Choroid plexus epithelial cell (primary cell): ENCODE data around the gene GUCD1.

Source experiments
- DNase-seq: peaks from one replicate; pipeline ENCODE4 v3.0.0-alpha.2; 2010; ENCODE audit warnings: low read depth
- H3K4me3 ChIP-seq: 2 replicates; pipeline ENCODE4 v1.5.1; 2011; ENCODE audit warnings: low read depth, mild to moderate bottlenecking, control low read depth, low read length, moderate library complexity
- TF ChIP-seq, protein P1 (sequence below): conservative IDR thresholded peaks from 2 replicates; pipeline ENCODE4 v1.5.1; 2011; ENCODE audit warnings: low read depth, mild to moderate bottlenecking, control low read depth, inconsistent platforms, low read length, moderate library complexity

The GUCD1 gene

DNA sequence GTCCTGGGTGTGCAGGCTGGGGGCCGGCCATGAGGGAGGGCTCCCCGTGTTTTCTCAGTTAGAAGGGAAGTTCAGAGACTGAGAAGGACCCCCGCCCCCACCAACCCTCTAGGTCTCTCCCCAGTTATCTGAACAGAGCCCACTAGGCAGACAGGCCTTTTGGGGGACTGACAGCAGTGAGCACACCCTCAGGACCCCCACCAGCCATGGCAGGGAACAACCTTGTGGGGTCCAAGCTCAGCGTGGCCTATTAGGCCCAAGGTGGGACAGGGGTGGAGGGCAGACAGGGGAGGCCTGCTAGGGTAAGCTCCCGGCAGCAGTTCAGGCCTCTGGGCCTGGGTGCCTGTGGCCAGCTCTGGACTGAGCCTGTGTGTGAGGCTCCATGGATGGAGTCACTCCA is 32.3 kb upstream of the GUCD1 start:
- TF ChIP-seq, protein P1, sequence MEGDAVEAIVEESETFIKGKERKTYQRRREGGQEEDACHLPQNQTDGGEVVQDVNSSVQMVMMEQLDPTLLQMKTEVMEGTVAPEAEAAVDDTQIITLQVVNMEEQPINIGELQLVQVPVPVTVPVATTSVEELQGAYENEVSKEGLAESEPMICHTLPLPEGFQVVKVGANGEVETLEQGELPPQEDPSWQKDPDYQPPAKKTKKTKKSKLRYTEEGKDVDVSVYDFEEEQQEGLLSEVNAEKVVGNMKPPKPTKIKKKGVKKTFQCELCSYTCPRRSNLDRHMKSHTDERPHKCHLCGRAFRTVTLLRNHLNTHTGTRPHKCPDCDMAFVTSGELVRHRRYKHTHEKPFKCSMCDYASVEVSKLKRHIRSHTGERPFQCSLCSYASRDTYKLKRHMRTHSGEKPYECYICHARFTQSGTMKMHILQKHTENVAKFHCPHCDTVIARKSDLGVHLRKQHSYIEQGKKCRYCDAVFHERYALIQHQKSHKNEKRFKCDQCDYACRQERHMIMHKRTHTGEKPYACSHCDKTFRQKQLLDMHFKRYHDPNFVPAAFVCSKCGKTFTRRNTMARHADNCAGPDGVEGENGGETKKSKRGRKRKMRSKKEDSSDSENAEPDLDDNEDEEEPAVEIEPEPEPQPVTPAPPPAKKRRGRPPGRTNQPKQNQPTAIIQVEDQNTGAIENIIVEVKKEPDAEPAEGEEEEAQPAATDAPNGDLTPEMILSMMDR, result no peak
- no peak overlapping the region for H3K4me3 ChIP-seq
- DNase-seq, result no peak

DNA sequence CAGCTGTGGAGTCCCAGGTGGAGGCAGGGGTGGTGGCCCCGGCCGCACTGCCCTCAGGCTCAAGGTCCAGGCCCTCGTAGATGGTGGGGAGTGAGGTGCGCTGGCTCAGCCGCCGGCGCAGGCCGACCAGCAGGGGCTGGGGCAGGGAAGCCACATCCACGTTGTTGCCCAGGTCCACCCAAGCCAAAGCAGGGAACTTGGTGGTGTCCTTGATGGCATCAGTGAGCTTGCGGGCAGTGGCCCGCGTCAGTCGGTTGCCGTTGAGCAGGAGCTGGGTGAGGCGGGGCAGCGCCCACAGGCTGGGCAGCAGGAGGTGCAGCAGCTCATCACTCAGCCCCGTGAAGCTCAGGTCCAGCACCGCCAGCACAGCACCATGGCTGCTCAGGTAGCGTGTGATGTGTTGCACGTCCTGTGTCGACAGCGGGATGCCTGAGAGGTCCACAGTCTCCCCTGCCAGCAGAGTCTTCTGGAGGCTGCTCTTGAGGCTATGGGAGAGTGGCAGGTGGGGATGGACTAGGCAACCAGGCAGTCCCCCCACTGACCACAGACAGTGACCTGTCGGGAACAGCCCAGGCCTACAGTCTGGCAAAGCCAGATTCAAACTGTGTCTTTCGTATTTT is 31.1 kb upstream of the GUCD1 start:
- TF ChIP-seq, protein P1, result no peak
- no peak for DNase-seq
- no peak overlapping the region for H3K4me3 ChIP-seq

DNA sequence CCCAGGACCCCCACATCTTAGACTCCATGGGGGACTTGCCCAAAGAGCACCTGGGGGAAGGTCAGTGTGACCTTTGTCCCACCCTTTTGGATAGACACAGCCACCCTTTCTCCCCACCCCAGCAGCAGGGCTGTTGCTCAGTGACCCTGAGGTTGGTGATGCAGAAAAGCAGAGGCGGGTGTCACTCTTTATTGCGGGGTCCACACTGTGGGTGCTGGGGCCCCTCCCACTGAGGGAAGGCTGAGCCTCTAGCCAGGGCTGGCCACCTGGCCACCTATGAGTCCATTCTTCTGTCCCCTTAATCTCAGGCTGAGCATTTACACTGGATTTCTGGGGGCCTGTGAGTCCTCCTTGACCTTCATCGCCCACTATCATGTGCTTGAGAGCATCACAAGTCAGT is 30.5 kb upstream of the GUCD1 start:
- no peak overlapping the region for H3K4me3 ChIP-seq
- no peak for DNase-seq
- TF ChIP-seq, protein P1, result no peak

DNA sequence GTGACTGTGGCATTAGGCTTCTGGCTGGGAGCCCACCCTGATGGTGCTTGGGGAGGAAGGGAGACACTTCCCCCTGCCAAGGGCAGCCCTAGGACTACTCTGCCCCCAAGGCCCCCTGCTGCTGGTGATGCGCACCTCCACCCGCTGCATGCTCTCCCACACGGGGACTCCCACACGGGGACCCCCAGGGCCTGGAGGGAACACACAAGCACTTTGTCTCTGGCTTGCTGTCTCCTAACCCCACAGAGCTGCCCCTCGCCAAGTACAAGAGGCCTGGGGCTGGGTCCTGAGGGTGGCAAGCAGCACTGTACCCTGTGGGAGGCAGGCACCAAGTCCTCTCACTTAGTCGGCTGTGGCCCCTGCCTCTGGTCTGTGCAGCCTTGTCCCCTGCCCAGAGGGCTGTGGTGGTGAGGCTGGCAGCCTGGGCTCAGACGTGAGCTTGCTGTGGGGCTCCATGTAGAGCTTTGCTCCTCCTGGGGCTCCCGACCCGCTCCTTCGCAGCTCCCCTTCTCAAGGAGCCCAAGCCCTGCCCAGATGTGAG is 30.0 kb upstream of the GUCD1 start:
- TF ChIP-seq, protein P1, result no peak
- DNase-seq, result no peak
- H3K4me3 ChIP-seq, result no peak overlapping the region

DNA sequence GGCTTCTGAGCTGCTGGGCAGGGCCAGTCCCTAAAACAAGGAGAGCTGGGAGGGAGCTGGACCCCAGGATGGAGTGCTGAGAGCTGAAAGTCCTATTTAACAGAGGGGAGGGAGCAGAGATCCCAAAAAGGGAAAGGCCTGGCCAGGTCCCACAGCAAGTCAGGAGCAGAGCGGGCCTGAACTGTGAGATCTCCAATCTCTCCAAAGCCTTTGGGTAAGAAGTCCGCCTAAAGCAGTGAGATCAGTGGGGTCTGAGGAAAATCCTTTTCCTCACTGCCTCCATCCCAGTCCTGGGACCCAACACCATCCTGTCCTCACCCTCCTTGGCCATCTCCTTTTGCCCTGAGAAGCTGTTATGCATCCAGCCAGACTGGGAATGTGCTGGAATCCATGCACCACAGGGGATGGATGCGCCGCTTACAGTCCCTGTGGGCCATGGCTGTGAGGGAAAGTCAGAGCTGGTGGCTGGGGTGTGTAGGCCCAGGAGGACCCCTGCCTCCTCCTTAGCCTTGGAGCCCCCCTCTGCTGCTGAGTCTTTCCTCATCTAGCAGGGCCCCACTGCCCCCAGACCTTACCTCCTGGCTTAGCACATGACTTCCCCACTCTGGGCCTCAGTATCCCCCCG is 29.3 kb upstream of the GUCD1 start:
- DNase-seq, result no peak
- H3K4me3 ChIP-seq, result no peak overlapping the region
- TF ChIP-seq, protein P1, result no peak

DNA sequence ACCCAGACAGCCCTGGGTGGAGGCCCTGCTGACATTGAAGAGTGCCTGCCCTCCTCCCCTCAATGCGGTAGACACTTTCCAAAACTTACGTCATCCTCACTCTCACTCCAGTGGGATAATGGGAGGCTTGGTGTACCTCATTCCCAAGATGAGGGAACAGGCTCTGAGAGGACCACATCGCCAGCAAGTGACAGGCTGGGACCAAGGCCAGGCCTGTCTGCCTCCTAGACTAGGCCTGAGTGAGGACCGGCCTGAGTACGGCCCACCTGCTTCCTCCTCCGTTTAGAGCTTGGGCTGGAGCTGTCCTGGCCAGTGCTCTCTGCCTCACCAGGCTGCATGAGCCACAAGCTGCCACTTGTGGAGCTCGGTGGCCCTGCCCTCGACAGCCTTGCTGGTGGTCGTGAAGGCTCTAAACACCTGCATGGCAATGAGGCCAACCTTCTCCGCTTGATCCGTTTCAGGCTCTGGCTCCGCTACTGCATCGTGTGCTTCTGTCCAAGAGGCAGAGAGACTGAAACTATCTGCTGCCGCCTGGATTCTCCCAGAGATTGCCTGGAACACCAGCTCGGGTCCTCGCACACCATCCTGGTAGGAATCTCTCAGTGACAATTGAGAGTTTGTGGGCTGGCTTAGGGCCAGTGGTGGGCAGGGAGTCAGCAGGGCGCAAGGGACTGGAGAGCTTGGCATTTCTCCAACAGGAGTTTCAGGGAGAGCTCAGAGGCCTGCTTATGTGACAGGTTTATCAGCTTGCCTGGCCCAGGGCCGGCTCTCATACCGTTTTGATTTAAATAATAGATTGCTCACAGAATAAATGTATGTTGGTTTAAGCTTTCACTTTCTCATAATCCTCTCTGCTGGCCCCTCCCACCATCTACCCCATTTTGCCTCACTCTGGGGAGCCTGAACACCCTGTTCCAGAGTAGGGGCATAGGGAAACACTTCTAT is 28.6 kb upstream of the GUCD1 start:
- no peak overlapping the region for H3K4me3 ChIP-seq
- peak; percentile 23 for DNase-seq
- TF ChIP-seq, protein P1, result no peak
